ENCODE results near the gene NAALADL2. TPM values are rescaled to one million over a fixed set of nuclear protein-coding genes. Genes with fewer than 3 reads are reported as not detected.

NAALADL2 gene
- total and polyA plus RNA-seq, 3 donors from 2014 or later: 5.4 to 15.6 (median 6.0) TPM

- WGBS, 2 donors: 21 to 34% methylated on average over 6 of the region's 6 CpGs
- Histone ChIP-seq H3K27me3 (no peaks in the 10 kb centered on the region), H3K36me3 (ENCODE audit: low read depth, missing control alignments) (no peaks in the 10 kb centered on the region), H3K9me3 (no peaks in the 10 kb centered on the region), H3K4me1 (no peaks in the 10 kb centered on the region), H3K27ac (peak overlapping the region in 1 of 2 donors; percentile 20), H3K4me3 (no peak overlapping the region)
- TF ChIP-seq CTCF (IDR thresholded peaks at IDR 0.05) (no peak), POLR2A (IDR thresholded peaks at IDR 0.05) (no peak)
- no peak for DNase-seq
- intact Hi-C loops (cut with DNase I; ENCODE audit: low total_unique reads): no loop called here
Measured at GRCh38 chr3:175672119-175672689, 813.1 kb downstream of the NAALADL2 start.

GRCh38 chr3:175679568-175679967 lies 820.4 kb downstream of the NAALADL2 start:
- Histone ChIP-seq H3K27me3 (no peaks in the 10 kb centered on the region), H3K9me3 (no peaks in the 10 kb centered on the region), H3K36me3 (ENCODE audit: low read depth, missing control alignments) (no peaks in the 10 kb centered on the region), H3K27ac (no peak overlapping the region), H3K4me3 (no peak overlapping the region), H3K4me1 (no peaks in the 10 kb centered on the region)
- intact Hi-C loops (cut with DNase I; ENCODE audit: low total_unique reads): no loop called here
- TF ChIP-seq CTCF (IDR thresholded peaks at IDR 0.05) (no peak), POLR2A (IDR thresholded peaks at IDR 0.05) (no peak)
- no peak for DNase-seq
- WGBS, 2 donors: 89 to 99% methylated on average over 3 of the region's 3 CpGs

DNA sequence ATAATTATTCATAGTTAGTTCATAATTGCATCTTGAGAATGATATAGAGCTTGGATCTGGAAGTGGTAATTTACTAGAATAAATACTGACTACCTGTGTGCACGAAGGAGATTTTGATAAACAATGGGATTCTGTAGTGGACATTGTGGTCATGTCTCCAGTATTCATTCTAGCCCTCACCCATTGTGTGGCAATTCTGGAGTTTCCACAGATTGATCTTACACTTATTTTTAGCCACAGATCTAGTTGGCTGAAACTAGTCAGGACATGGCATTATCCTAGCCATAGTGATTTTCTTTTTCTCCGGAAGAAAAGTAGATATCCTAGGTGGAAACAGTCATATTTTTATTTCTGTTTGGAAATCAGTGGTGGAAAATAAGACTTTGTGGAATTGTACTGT lies 833.1 kb downstream of the NAALADL2 start:
- no peak for DNase-seq
- WGBS, 2 donors: 78 to 85% methylated on average over 2 of the region's 2 CpGs
- H3K9me3 ChIP-seq: no peaks in the 10 kb centered on the region
- no peaks in the 10 kb centered on the region for H3K27me3 ChIP-seq
- H3K4me1 ChIP-seq: no peaks in the 10 kb centered on the region
- H3K4me3 ChIP-seq: no peak overlapping the region
- no peak overlapping the region for H3K27ac ChIP-seq
- intact Hi-C loops (cut with DNase I; ENCODE audit: low total_unique reads): no loop called here
- TF ChIP-seq CTCF (IDR thresholded peaks at IDR 0.05): no peak
- TF ChIP-seq POLR2A (IDR thresholded peaks at IDR 0.05): no peak
- no peaks in the 10 kb centered on the region for H3K36me3 ChIP-seq (ENCODE audit: low read depth, missing control alignments)

GRCh38 chr3:175695251-175695650 lies 836.1 kb downstream of the NAALADL2 start:
- intact Hi-C loops (cut with DNase I; ENCODE audit: low total_unique reads): no loop called here
- H3K4me3 ChIP-seq: no peak overlapping the region
- H3K4me1 ChIP-seq: no peaks in the 10 kb centered on the region
- no peaks in the 10 kb centered on the region for H3K36me3 ChIP-seq (ENCODE audit: low read depth, missing control alignments)
- DNase-seq: no peak
- no peak for TF ChIP-seq CTCF (IDR thresholded peaks at IDR 0.05)
- no peak for TF ChIP-seq POLR2A (IDR thresholded peaks at IDR 0.05)
- H3K9me3 ChIP-seq: no peaks in the 10 kb centered on the region
- H3K27me3 ChIP-seq: no peaks in the 10 kb centered on the region
- 28 to 45% methylated on average over 1 of the region's 1 CpG for WGBS, 2 donors
- no peak overlapping the region for H3K27ac ChIP-seq

GRCh38 chr3:175702956-175703355 lies 843.8 kb downstream of the NAALADL2 start:
- no peaks in the 10 kb centered on the region for H3K36me3 ChIP-seq (ENCODE audit: low read depth, missing control alignments)
- no peak overlapping the region for H3K4me3 ChIP-seq
- TF ChIP-seq POLR2A (IDR thresholded peaks at IDR 0.05) (no peak), CTCF (IDR thresholded peaks at IDR 0.05) (no peak)
- no peaks in the 10 kb centered on the region for H3K4me1 ChIP-seq
- intact Hi-C loops (cut with DNase I; ENCODE audit: low total_unique reads): no loop called here
- H3K9me3 ChIP-seq: no peaks in the 10 kb centered on the region
- no peak for DNase-seq
- H3K27me3 ChIP-seq: no peaks in the 10 kb centered on the region
- no peak overlapping the region for H3K27ac ChIP-seq
